ENCODE results near the gene ERP44.

GRCh38 chr9:100020121-100020795 lies 78.5 kb downstream of the ERP44 start:
- TF ChIP-seq CTCF (IDR thresholded peaks at IDR 0.05; ENCODE audit: extremely low read depth in 1 of 2, insufficient read depth in 1 of 2, low read depth in 1 of 2, low read length in 2 of 2) (no peak), EZH2 (IDR thresholded peaks at IDR 0.05; ENCODE audit: borderline replicate concordance, low read depth, low read length, severe bottlenecking) (no peak), JUN (IDR thresholded peaks at IDR 0.05; ENCODE audit: borderline replicate concordance, insufficient read depth, insufficient read length, low read depth) (no peak), MYC (IDR thresholded peaks at IDR 0.05; ENCODE audit: low read depth, low read length) (no peak), FOS (IDR thresholded peaks at IDR 0.05; ENCODE audit: borderline replicate concordance, insufficient read depth, low read length) (no peak), POLR2AphosphoS5 (IDR thresholded peaks at IDR 0.05; ENCODE audit: insufficient read depth, low read depth, low read length) (no peak), MAX (IDR thresholded peaks at IDR 0.05; ENCODE audit: insufficient read depth, insufficient read length) (no peak), POLR2A (IDR thresholded peaks at IDR 0.05; ENCODE audit: low read depth, low read length) (no peak)

Measured in endothelial cell of umbilical vein (primary cell).